A204.1 (cell line): ENCODE results near the gene RXFP3.

ENCODE experiments used
- FAIRE-seq: peaks from 2 replicates; lab custom pipeline; 2012; peaks lifted over from hg19 to GRCh38; lab: Jason Lieb, UNC

Gene RXFP3

GRCh38 chr5:33984178-33984577 lies 48.0 kb downstream of the RXFP3 start:
- FAIRE-seq = no peak

- no peak for FAIRE-seq
Measured at GRCh38 chr5:33984671-33985124, 48.5 kb downstream of the RXFP3 start, which contains the start of gene SLC45A2. SLC45A2 (minus strand) TSS chr5:33984693; CDS start chr5:33984583, 110 bp downstream.

GRCh38 chr5:33985447-33985846 lies 49.3 kb downstream of the RXFP3 start:
- FAIRE-seq = no peak
